Measurements from ENCODE around the gene PCNX2.

The PCNX2 gene

GRCh38 chr1:233032916-233033315, 262.6 kb downstream of the PCNX2 start:
- Histone ChIP-seq H3K9me3 (ENCODE audit: insufficient read depth, low read depth, low read length) (no peaks in the 10 kb centered on the region), H3K27ac (ENCODE audit: low read depth, low read length) (no peak overlapping the region), H3K9ac (ENCODE audit: low read depth, low read length) (no peak overlapping the region), H3K4me1 (ENCODE audit: insufficient read depth, low read length) (no peaks in the 10 kb centered on the region), H3K4me3 (ENCODE audit: low read length) (no peak overlapping the region), H3K27me3 (ENCODE audit: insufficient read depth, low read length) (no peaks in the 10 kb centered on the region), H3K36me3 (ENCODE audit: insufficient read depth, low read length) (peaks cover 3% of the 10 kb centered on the region; the same call in 1 of the 2 replicates)
- WGBS, result 84% methylated on average over 4 of the region's 4 CpGs

- Histone ChIP-seq H3K9ac (ENCODE audit: low read depth, low read length) (no peak overlapping the region), H3K27me3 (ENCODE audit: insufficient read depth, low read length) (no peaks in the 10 kb centered on the region), H3K27ac (ENCODE audit: low read depth, low read length) (no peak overlapping the region), H3K4me1 (ENCODE audit: insufficient read depth, low read length) (peaks cover 7% of the 10 kb centered on the region), H3K36me3 (ENCODE audit: insufficient read depth, low read length) (peaks cover 2% of the 10 kb centered on the region; the same call in 1 of the 2 replicates), H3K9me3 (ENCODE audit: insufficient read depth, low read depth, low read length) (no peaks in the 10 kb centered on the region), H3K4me3 (ENCODE audit: low read length) (no peak overlapping the region)
- 95% methylated on average over 3 of the region's 3 CpGs for WGBS
These were observed 264.0 kb downstream of the PCNX2 start for GRCh38 chr1:233031521-233031920.

- Histone ChIP-seq H3K27ac (ENCODE audit: low read depth, low read length) (no peak overlapping the region), H3K4me3 (ENCODE audit: low read length) (no peak overlapping the region), H3K4me1 (ENCODE audit: insufficient read depth, low read length) (peaks cover 17% of the 10 kb centered on the region), H3K27me3 (ENCODE audit: insufficient read depth, low read length) (no peaks in the 10 kb centered on the region), H3K9me3 (ENCODE audit: insufficient read depth, low read depth, low read length) (no peaks in the 10 kb centered on the region), H3K36me3 (ENCODE audit: insufficient read depth, low read length) (peaks cover 11% of the 10 kb centered on the region), H3K9ac (ENCODE audit: low read depth, low read length) (no peak overlapping the region)
- 70% methylated on average over 5 of the region's 5 CpGs for WGBS
These were observed 268.5 kb downstream of the PCNX2 start for GRCh38 chr1:233027046-233027445.

GRCh38 chr1:233025567-233025966, 270.0 kb downstream of the PCNX2 start:
- Histone ChIP-seq H3K4me1 (ENCODE audit: insufficient read depth, low read length) (peaks cover 17% of the 10 kb centered on the region), H3K36me3 (ENCODE audit: insufficient read depth, low read length) (peaks cover 11% of the 10 kb centered on the region), H3K9me3 (ENCODE audit: insufficient read depth, low read depth, low read length) (no peaks in the 10 kb centered on the region), H3K9ac (ENCODE audit: low read depth, low read length) (no peak overlapping the region), H3K27me3 (ENCODE audit: insufficient read depth, low read length) (no peaks in the 10 kb centered on the region), H3K27ac (ENCODE audit: low read depth, low read length) (no peak overlapping the region), H3K4me3 (ENCODE audit: low read length) (no peak overlapping the region)
- 84% methylated on average over 2 of the region's 2 CpGs for WGBS

GRCh38 chr1:233025157-233025556, 270.4 kb downstream of the PCNX2 start:
- Histone ChIP-seq H3K27ac (ENCODE audit: low read depth, low read length) (no peak overlapping the region), H3K4me3 (ENCODE audit: low read length) (no peak overlapping the region), H3K36me3 (ENCODE audit: insufficient read depth, low read length) (peaks cover 11% of the 10 kb centered on the region), H3K9ac (ENCODE audit: low read depth, low read length) (no peak overlapping the region), H3K9me3 (ENCODE audit: insufficient read depth, low read depth, low read length) (no peaks in the 10 kb centered on the region), H3K27me3 (ENCODE audit: insufficient read depth, low read length) (no peaks in the 10 kb centered on the region), H3K4me1 (ENCODE audit: insufficient read depth, low read length) (peaks cover 20% of the 10 kb centered on the region)
- 71% methylated on average over 11 of the region's 12 CpGs for WGBS

GRCh38 chr1:233024199-233024598, 271.3 kb downstream of the PCNX2 start:
- no peak overlapping the region for H3K9ac ChIP-seq (ENCODE audit: low read depth, low read length)
- no peak overlapping the region for H3K27ac ChIP-seq (ENCODE audit: low read depth, low read length)
- H3K4me1 ChIP-seq (ENCODE audit: insufficient read depth, low read length), result peaks cover 24% of the 10 kb centered on the region
- no peaks in the 10 kb centered on the region for H3K27me3 ChIP-seq (ENCODE audit: insufficient read depth, low read length)
- no peaks in the 10 kb centered on the region for H3K9me3 ChIP-seq (ENCODE audit: insufficient read depth, low read depth, low read length)
- H3K4me3 ChIP-seq (ENCODE audit: low read length), result no peak overlapping the region
- peaks cover 14% of the 10 kb centered on the region for H3K36me3 ChIP-seq (ENCODE audit: insufficient read depth, low read length)
- 89% methylated on average over 9 of the region's 9 CpGs for WGBS

- 97% methylated on average over 2 of the region's 2 CpGs for WGBS
- no peak overlapping the region for H3K27ac ChIP-seq (ENCODE audit: low read depth, low read length)
- H3K9ac ChIP-seq (ENCODE audit: low read depth, low read length), result no peak overlapping the region
- no peak overlapping the region for H3K4me3 ChIP-seq (ENCODE audit: low read length)
- H3K9me3 ChIP-seq (ENCODE audit: insufficient read depth, low read depth, low read length), result no peaks in the 10 kb centered on the region
- peaks cover 27% of the 10 kb centered on the region for H3K36me3 ChIP-seq (ENCODE audit: insufficient read depth, low read length)
- H3K27me3 ChIP-seq (ENCODE audit: insufficient read depth, low read length), result no peaks in the 10 kb centered on the region
- H3K4me1 ChIP-seq (ENCODE audit: insufficient read depth, low read length), result peaks cover 17% of the 10 kb centered on the region
These were observed 273.3 kb downstream of the PCNX2 start for GRCh38 chr1:233022246-233022645.

GRCh38 chr1:233020426-233020825, 275.1 kb downstream of the PCNX2 start:
- Histone ChIP-seq H3K4me1 (ENCODE audit: insufficient read depth, low read length) (peaks cover 9% of the 10 kb centered on the region), H3K27me3 (ENCODE audit: insufficient read depth, low read length) (no peaks in the 10 kb centered on the region), H3K36me3 (ENCODE audit: insufficient read depth, low read length) (peaks cover 33% of the 10 kb centered on the region), H3K27ac (ENCODE audit: low read depth, low read length) (no peak overlapping the region), H3K9ac (ENCODE audit: low read depth, low read length) (no peak overlapping the region), H3K9me3 (ENCODE audit: insufficient read depth, low read depth, low read length) (no peaks in the 10 kb centered on the region), H3K4me3 (ENCODE audit: low read length) (no peak overlapping the region)
- 43% methylated on average over 7 of the region's 8 CpGs for WGBS

- 80% methylated on average over 12 of the region's 12 CpGs for WGBS
These were observed 275.7 kb downstream of the PCNX2 start for GRCh38 chr1:233019778-233020325.

GRCh38 chr1:233019083-233019482, 276.4 kb downstream of the PCNX2 start:
- 89% methylated on average over 3 of the region's 3 CpGs for WGBS
- no peak overlapping the region for H3K4me3 ChIP-seq (ENCODE audit: low read length)

More at GRCh38 chr1:233019778-233020325, 275.7 kb downstream of the PCNX2 start:
- Histone ChIP-seq H3K36me3 (ENCODE audit: insufficient read depth, low read length) (peaks cover 33% of the 10 kb centered on the region), H3K27ac (ENCODE audit: low read depth, low read length) (no peak overlapping the region), H3K4me1 (ENCODE audit: insufficient read depth, low read length) (peaks cover 6% of the 10 kb centered on the region; the same call in 1 of the 2 replicates), H3K27me3 (ENCODE audit: insufficient read depth, low read length) (no peaks in the 10 kb centered on the region), H3K4me3 (ENCODE audit: low read length) (no peak overlapping the region), H3K9ac (ENCODE audit: low read depth, low read length) (no peak overlapping the region), H3K9me3 (ENCODE audit: insufficient read depth, low read depth, low read length) (no peaks in the 10 kb centered on the region)

GRCh38 chr1:233016798-233017197, 278.7 kb downstream of the PCNX2 start:
- Histone ChIP-seq H3K27ac (ENCODE audit: low read depth, low read length) (no peak overlapping the region), H3K9ac (ENCODE audit: low read depth, low read length) (no peak overlapping the region), H3K36me3 (ENCODE audit: insufficient read depth, low read length) (peaks cover 56% of the 10 kb centered on the region), H3K9me3 (ENCODE audit: insufficient read depth, low read depth, low read length) (no peaks in the 10 kb centered on the region), H3K4me1 (ENCODE audit: insufficient read depth, low read length) (peaks cover 6% of the 10 kb centered on the region; the same call in 1 of the 2 replicates), H3K4me3 (ENCODE audit: low read length) (no peak overlapping the region), H3K27me3 (ENCODE audit: insufficient read depth, low read length) (no peaks in the 10 kb centered on the region)
- 96% methylated on average over 5 of the region's 6 CpGs for WGBS

More at GRCh38 chr1:233019083-233019482, 276.4 kb downstream of the PCNX2 start:
- Histone ChIP-seq H3K4me1 (ENCODE audit: insufficient read depth, low read length) (peaks cover 6% of the 10 kb centered on the region; the same call in 1 of the 2 replicates), H3K9me3 (ENCODE audit: insufficient read depth, low read depth, low read length) (no peaks in the 10 kb centered on the region), H3K27ac (ENCODE audit: low read depth, low read length) (no peak overlapping the region), H3K9ac (ENCODE audit: low read depth, low read length) (no peak overlapping the region), H3K27me3 (ENCODE audit: insufficient read depth, low read length) (no peaks in the 10 kb centered on the region), H3K36me3 (ENCODE audit: insufficient read depth, low read length) (peaks cover 33% of the 10 kb centered on the region)

- 94% methylated on average over 2 of the region's 2 CpGs for WGBS
- no peaks in the 10 kb centered on the region for H3K9me3 ChIP-seq (ENCODE audit: insufficient read depth, low read depth, low read length)
- no peak overlapping the region for H3K9ac ChIP-seq (ENCODE audit: low read depth, low read length)
- peaks cover 6% of the 10 kb centered on the region; the same call in 1 of the 2 replicates for H3K4me1 ChIP-seq (ENCODE audit: insufficient read depth, low read length)
- no peaks in the 10 kb centered on the region for H3K27me3 ChIP-seq (ENCODE audit: insufficient read depth, low read length)
- no peak overlapping the region for H3K4me3 ChIP-seq (ENCODE audit: low read length)
- no peak overlapping the region for H3K27ac ChIP-seq (ENCODE audit: low read depth, low read length)
- peaks cover 60% of the 10 kb centered on the region for H3K36me3 ChIP-seq (ENCODE audit: insufficient read depth, low read length)
These were observed 279.6 kb downstream of the PCNX2 start for GRCh38 chr1:233015965-233016364.
